ENCODE measurements around the gene RPTN. TPM values are rescaled to one million over a fixed set of nuclear protein-coding genes. Genes with fewer than 3 reads are reported as not detected.
"Not testable (repeated sequence)": the region's sequence is repeated elsewhere in the genome, so short reads cannot be mapped to it uniquely, and the experiment has no call there.

RPTN gene
- total RNA-seq, 2 experiments from 2014 or later = not detected

DNA sequence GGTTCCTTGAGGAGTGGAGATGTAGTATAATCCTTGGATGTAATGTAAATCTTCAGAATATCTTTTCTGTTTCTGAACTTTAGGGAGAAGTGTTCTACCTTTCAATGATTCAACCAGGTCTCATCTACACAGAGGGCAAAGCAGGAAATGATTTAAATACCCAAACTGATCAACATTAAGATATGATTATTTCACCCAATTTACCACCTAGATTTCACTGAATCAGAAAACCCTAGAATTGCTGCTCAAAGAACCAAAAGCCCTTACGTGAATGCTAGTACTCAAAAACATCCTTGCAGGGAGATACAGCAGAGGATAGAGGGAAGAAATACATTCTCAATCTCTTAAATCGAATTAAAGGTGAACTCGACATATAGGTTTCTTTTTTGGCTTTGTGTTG lies 5.0 kb downstream of the RPTN start:
- Mint-ChIP-seq H3K27me3 (peaks cover 7% of the 10 kb centered on the region), H3K27ac (no peak overlapping the region), H3K36me3 (ENCODE audit: low read depth) (no peaks in the 10 kb centered on the region), H3K4me3 (no peak overlapping the region), H3K9me3 (no peaks in the 10 kb centered on the region), H3K4me1 (no peaks in the 10 kb centered on the region)
- ChIA-PET CTCF (interaction anchor here (1.3 kb wide), 1 partner anchor 101 kb away, joined by 3 read pairs; no protein-coding TSS in a partner anchor), POLR2A (no interaction called here)
- DNase-seq = no peak

DNA sequence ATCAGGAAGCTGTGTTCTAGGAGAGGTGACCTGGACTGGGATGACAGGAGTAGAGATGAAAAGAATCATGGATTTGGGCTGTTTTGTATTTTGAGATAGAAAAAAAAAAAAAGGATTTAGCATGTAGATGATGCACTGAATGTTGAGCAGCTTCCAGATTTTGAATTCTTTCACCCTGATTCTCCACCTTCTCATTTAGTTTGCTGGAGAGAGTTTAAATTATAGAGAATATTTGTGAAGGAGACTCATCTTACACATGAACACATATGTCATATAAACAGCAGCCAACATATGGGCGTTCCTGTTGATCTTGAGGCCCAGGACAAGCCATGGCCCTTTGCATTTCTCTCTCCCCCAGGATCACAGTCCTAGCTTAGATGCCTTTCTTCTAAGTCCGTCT lies 7.4 kb downstream of the RPTN start:
- ChIA-PET POLR2A (no interaction called here), CTCF (interaction anchor here (0.6 to 1.1 kb wide), 3 partner anchors 15 to 40 kb away, joined by 3 to 5 read pairs (median 5); no protein-coding TSS in a partner anchor)
- no peaks in the 10 kb centered on the region for H3K4me1 Mint-ChIP-seq
- H3K4me3 Mint-ChIP-seq = no peak overlapping the region
- H3K27ac Mint-ChIP-seq = no peak overlapping the region
- DNase-seq = no peak
- H3K27me3 Mint-ChIP-seq = peaks cover 12% of the 10 kb centered on the region
- H3K9me3 Mint-ChIP-seq = peaks cover 10% of the 10 kb centered on the region
- no peaks in the 10 kb centered on the region for H3K36me3 Mint-ChIP-seq (ENCODE audit: low read depth)

DNA sequence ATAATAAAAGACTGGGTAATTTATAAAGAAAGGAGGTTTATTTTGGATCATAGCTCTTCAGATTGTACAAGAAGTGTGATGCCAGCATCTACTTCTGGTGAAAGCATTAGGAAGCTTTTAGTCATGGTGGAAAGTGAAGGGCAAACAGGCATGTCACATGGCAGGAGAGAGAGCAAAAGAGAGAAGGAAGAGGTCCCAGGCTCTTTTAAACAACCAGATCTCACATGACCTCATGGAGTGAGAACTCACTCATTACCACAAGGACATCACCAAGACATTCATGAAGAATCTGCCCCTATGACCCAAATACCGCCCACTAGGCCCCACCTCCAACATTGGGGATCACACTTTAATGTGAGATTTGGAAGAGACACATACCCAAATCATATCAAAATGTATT lies 10.0 kb downstream of the RPTN start:
- Mint-ChIP-seq H3K4me1 (no peaks in the 10 kb centered on the region), H3K27me3 (peaks cover 17% of the 10 kb centered on the region), H3K27ac (no peak overlapping the region), H3K4me3 (no peak overlapping the region), H3K36me3 (ENCODE audit: low read depth) (no peaks in the 10 kb centered on the region), H3K9me3 (peaks cover 18% of the 10 kb centered on the region)
- POLR2A ChIA-PET = no interaction called here
- DNase-seq = no peak
- CTCF ChIA-PET = interaction anchor here (1.0 kb wide), 1 partner anchor 309 kb away, joined by 4 read pairs; no protein-coding TSS in a partner anchor

DNA sequence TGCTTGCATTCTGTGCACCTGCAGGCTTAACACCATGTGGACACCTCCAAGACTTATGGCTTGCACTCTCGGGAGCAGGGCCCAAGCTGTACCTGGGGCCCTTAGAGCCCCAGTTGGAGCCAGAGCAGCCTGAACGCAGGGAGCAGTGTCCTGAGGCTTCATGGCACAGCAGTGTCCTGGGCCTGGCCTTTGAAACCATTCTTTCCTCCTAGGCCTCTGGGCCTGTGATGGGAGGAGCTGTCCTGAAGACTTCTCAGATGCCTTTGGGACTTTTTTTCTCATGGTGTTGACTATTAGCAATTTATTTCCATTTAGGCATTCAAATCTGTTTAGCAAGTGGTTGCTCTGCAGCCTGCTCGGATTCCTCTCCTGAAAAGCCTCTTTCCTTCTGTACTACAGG lies 11.0 kb downstream of the RPTN start:
- DNase-seq = no peak
- Mint-ChIP-seq H3K4me3 (no peak overlapping the region), H3K27me3 (peaks cover 23% of the 10 kb centered on the region), H3K4me1 (no peaks in the 10 kb centered on the region), H3K27ac (no peak overlapping the region), H3K9me3 (peaks cover 18% of the 10 kb centered on the region), H3K36me3 (ENCODE audit: low read depth) (no peaks in the 10 kb centered on the region)
- POLR2A ChIA-PET = no interaction called here
- CTCF ChIA-PET = no interaction called here

DNA sequence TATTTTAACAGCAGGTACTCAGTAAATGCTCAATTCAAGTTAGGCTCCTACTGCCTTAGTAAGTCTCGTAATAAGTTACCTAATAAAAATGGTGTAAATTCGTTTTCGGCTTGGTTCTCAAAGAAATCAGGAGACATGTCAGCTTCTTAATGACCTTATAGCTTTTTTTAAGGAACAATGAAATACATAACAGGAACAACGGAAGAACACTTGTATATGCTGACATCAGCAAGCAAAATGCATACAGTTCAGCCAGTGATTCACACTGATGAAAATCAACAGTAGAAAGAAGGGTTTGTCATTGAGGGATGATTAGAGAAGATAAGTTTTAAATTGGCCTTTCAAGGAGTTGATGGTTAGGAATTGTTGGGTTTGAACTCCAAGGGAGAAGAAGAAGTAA lies 13.3 kb downstream of the RPTN start:
- no peaks in the 10 kb centered on the region for H3K4me1 Mint-ChIP-seq

DNA sequence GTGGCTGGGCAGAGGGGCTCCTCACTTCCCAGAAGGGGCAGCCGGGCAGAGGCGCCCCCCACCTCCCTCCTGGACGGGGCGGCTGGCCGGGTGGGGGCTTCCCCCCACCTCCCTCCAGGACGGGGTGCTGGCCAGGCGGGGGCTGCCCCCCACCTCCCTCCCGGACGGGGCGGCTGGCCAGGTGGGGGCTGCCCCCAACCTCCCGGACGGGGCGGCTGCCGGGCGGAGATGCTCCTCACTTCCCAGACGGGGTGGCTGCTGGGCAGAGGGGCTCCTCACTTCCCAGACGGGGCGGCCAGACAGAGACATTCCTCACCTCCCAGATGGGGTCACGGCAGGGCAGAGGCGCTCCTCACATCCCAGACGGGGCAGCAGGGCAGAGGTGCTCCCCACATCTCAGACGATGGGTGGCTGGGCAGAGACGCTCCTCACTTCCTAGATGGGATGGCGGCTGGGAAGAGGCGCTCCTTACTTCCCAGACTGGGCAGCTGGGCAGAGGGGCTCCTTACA lies 14.3 kb downstream of the RPTN start:
- CTCF ChIA-PET, POLR2A ChIA-PET: not testable (repeated sequence)

More for the DNA sequence above, 13.3 kb downstream of the RPTN start:
- no peak overlapping the region for H3K27ac Mint-ChIP-seq
- no peaks in the 10 kb centered on the region for H3K36me3 Mint-ChIP-seq (ENCODE audit: low read depth)
- ChIA-PET CTCF (no interaction called here), POLR2A (no interaction called here)
- peaks cover 18% of the 10 kb centered on the region for H3K9me3 Mint-ChIP-seq
- H3K27me3 Mint-ChIP-seq = peaks cover 28% of the 10 kb centered on the region
- no peak overlapping the region for H3K4me3 Mint-ChIP-seq
- no peak for DNase-seq

DNA sequence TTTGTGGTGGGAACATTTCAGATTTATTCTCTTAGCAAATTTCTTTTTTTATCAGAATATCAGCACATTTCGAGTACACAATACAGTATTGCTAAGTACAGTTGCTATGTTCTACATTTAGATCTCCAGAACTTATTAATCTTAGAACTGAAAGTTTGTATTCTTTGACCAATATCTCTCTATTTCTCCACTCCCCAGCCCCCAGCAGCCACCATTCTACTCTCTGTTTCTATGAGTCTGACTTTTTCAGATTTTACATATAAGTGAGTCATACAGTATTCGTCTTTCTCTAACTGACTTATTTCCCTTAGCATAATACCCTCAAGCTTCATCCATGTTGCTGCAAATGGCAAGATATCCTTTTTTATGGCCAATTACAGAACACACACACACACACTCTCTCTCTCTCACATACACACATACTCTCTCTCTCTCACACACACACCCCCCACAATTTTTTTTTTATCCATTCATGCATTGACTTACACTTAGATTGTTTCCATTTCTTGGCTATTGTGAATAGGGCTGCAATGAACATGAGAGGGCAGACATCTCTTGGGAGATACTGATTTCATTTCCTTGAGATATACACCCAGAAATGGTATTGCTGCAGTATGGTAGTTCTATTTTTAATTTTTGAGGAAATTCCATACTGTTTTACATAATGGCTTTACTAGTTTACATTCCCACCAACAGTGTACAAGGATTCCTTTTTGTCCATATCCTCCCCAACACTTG lies 15.7 kb downstream of the RPTN start:
- no peak overlapping the region for H3K4me3 Mint-ChIP-seq
- H3K9me3 Mint-ChIP-seq = peaks cover 13% of the 10 kb centered on the region
- ChIA-PET POLR2A (no interaction called here), CTCF (no interaction called here)
- peaks cover 36% of the 10 kb centered on the region for H3K27me3 Mint-ChIP-seq
- H3K36me3 Mint-ChIP-seq (ENCODE audit: low read depth) = no peaks in the 10 kb centered on the region
- DNase-seq = no peak
- H3K27ac Mint-ChIP-seq = no peak overlapping the region
- H3K4me1 Mint-ChIP-seq = no peaks in the 10 kb centered on the region

More for the DNA sequence above, 14.3 kb downstream of the RPTN start:
- DNase-seq; H3K4me1 Mint-ChIP-seq; H3K4me3 Mint-ChIP-seq; H3K27ac Mint-ChIP-seq; H3K36me3 Mint-ChIP-seq (ENCODE audit: low read depth): not testable (repeated sequence)
- Mint-ChIP-seq H3K9me3 (peaks cover 18% of the 10 kb centered on the region), H3K27me3 (peaks cover 32% of the 10 kb centered on the region)

DNA sequence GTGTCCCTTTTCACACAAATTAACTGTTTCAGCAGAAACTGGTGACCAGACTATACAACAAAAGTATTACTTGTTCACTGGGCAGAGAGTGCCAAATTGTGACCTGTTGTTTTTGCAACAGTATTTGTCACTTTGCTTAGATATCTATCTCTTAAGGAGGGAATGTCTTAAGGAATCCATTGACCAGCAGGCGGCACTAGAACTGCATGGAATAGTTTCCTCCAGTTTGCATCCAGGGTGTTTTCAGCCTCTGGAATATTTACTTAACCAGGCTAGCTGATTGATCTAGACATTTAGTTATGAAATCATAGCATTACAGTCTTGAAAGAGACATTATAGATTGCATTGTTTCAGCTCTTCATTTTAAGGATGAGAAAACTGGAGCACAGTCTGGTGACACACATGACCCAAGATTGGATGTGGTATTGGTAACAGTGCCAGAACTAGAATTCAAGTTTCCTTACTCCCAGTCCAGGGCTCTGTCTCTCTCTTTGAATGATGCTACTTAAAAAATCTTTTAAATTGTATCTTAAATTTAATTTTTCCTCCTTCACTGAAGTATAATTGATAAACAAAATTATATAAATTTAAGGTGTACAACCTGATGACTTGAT lies 16.9 kb downstream of the RPTN start:
- POLR2A ChIA-PET = no interaction called here
- H3K4me3 Mint-ChIP-seq = no peak overlapping the region
- H3K9me3 Mint-ChIP-seq = peaks cover 11% of the 10 kb centered on the region
- DNase-seq = peak; percentile 10
- H3K4me1 Mint-ChIP-seq = no peaks in the 10 kb centered on the region
- CTCF ChIA-PET = interaction anchor here (1.2 kb wide), 1 partner anchor 45 kb away, joined by 4 read pairs; no protein-coding TSS in a partner anchor
- H3K27ac Mint-ChIP-seq = no peak overlapping the region
- H3K27me3 Mint-ChIP-seq = peaks cover 45% of the 10 kb centered on the region
- no peaks in the 10 kb centered on the region for H3K36me3 Mint-ChIP-seq (ENCODE audit: low read depth)

DNA sequence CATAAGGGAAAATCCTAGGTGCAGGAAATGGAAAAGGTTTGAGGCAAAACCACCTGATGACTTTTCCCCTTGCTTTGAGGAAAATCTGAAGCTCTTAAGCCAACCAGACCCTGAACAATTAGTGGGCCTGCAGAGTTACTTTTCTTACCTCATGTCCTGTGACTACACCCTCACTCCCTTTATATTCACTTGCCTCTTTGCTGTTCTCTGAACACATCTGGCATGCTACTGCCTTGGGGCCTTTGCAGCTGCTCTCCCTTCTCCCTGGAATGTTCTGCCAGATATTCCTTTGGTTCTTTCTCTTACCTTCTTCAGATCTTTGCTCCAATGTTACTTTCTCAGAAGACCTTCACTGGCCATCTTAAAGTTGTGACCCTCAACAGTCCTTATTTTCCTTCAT lies 21.8 kb downstream of the RPTN start:
- no peaks in the 10 kb centered on the region for H3K36me3 Mint-ChIP-seq (ENCODE audit: low read depth)
- H3K27ac Mint-ChIP-seq = no peak overlapping the region
- ChIA-PET CTCF (interaction anchor here (0.9 kb wide), 1 partner anchor 25 kb away, joined by 3 read pairs; no protein-coding TSS in a partner anchor), POLR2A (no interaction called here)
- no peaks in the 10 kb centered on the region for H3K4me1 Mint-ChIP-seq
- H3K4me3 Mint-ChIP-seq = no peak overlapping the region
- no peaks in the 10 kb centered on the region for H3K9me3 Mint-ChIP-seq
- H3K27me3 Mint-ChIP-seq = peaks cover 65% of the 10 kb centered on the region
- no peak for DNase-seq

DNA sequence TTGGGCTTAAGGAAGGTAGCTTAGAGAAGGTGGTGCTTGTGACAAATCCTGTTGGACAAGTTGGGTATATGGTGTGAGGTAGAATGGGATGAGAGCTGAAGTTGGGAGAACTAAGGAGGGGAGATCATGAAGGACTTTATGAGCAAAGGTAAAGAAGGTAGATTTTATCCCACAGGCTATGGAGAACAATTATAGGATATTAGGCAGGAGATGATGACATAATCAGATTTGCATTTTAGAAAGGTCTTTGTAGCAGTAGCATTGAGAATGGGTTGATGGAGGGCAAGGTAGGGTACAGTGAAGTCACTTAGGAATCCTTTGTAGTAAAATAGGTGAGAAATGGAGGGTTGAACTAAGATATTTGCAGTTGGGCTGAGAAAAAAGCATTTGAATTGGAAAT lies 28.8 kb downstream of the RPTN start:
- no peak for DNase-seq
- Mint-ChIP-seq H3K4me3 (no peak overlapping the region), H3K27me3 (peaks cover 62% of the 10 kb centered on the region), H3K36me3 (ENCODE audit: low read depth) (no peaks in the 10 kb centered on the region), H3K4me1 (peaks cover 2% of the 10 kb centered on the region), H3K9me3 (no peaks in the 10 kb centered on the region), H3K27ac (no peak overlapping the region)
- ChIA-PET CTCF (interaction anchor here (1.1 kb wide), 1 partner anchor 22 kb away, joined by 5 read pairs; no protein-coding TSS in a partner anchor), POLR2A (no interaction called here)

DNA sequence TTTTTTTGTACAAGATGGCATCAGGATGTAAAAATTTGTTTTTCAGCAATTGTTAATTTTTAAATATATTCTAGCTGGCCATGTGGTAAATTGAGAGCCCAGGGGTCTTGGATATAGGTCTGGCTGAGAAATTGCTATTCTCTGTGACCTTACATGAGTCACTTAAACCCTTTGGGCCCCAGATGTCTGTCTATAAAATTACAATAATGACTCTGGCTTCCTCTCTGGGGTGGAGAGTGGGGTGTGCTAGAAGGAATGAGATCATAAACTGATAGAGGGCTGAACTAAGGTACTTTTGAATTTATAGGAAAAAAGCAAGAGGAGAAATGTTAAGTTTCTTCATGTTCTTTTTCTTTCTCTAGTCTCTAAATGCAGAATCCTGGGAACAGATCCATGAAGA lies 31.4 kb downstream of the RPTN start:
- Mint-ChIP-seq H3K4me3 (no peak overlapping the region), H3K27me3 (peaks cover 54% of the 10 kb centered on the region), H3K27ac (no peak overlapping the region), H3K36me3 (ENCODE audit: low read depth) (no peaks in the 10 kb centered on the region), H3K9me3 (no peaks in the 10 kb centered on the region), H3K4me1 (peaks cover 2% of the 10 kb centered on the region)
- no peak for DNase-seq
- CTCF ChIA-PET = no interaction called here
- POLR2A ChIA-PET = interaction anchor here (0.7 kb wide), 1 partner anchor 53 kb away, joined by 3 read pairs; no protein-coding TSS in a partner anchor

DNA sequence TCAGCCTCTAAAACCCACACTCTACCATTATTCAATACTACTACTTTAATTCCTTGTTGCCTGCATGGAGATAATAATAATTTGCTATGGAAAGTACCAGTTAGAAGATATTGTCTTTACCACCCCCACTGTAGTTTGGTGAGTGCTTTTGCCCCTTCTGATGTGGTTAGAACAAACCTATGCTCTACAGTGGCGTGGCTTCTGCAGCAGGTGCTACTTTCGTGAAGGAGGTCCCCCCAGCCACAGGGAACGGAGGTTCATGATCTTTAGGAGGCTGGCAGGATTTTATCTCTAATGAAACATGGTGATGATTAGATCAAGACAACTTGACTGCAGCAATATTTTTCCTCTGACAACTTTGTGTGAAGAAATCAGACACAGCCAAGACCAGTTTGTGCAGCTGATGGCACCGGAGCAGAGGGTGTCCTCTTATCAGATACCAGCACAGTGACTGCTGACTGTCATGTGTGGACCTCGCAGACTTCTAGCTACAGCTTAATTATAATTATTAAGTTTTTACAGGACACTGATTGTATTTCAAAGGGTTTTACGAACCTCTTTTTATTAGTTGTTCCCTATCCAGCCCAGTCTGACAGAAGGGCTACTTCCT lies 33.1 kb downstream of the RPTN start:
- Mint-ChIP-seq H3K4me1 (peaks cover 2% of the 10 kb centered on the region), H3K4me3 (no peak overlapping the region), H3K27me3 (peaks cover 58% of the 10 kb centered on the region), H3K9me3 (no peaks in the 10 kb centered on the region), H3K36me3 (ENCODE audit: low read depth) (no peaks in the 10 kb centered on the region), H3K27ac (no peak overlapping the region)
- DNase-seq = no peak
- POLR2A ChIA-PET = no interaction called here
- CTCF ChIA-PET = no interaction called here

DNA sequence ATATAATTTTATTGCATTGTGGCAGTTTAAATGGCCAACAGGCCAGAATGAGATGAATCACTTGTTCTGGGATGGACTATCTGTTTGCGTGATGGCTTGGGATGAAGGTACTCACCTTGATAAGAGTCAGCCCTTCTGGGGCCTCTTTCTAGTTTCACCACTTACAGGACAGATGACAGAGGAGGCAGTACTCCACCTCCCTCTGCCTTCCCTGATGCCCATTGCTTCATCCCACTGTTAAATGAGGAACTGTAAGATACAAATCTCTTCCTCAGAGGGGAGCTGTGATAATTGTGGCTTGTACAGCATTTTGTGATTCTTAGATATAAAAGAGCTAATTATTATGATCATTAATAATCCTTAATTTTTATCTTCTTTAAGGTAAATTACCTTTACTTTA lies 40.1 kb downstream of the RPTN start:
- CTCF ChIA-PET = interaction anchor here (0.6 to 1.2 kb wide), 3 partner anchors 10 to 566 kb away, joined by 3 read pairs; no protein-coding TSS in a partner anchor
- DNase-seq = no peak
- Mint-ChIP-seq H3K4me3 (no peak overlapping the region), H3K9me3 (no peaks in the 10 kb centered on the region), H3K36me3 (ENCODE audit: low read depth) (peaks cover under 1% of the 10 kb centered on the region), H3K4me1 (no peaks in the 10 kb centered on the region), H3K27me3 (peaks cover 59% of the 10 kb centered on the region), H3K27ac (no peak overlapping the region)
- POLR2A ChIA-PET = no interaction called here

Measured in activated CD4-positive, alpha-beta T cell treated with anti-CD3 and anti-CD28 coated beads, Interleukin-2, amount 10 ng/mL, durations not matched to agents 7 days and 5 days (primary cell).